ENCODE data around the gene CLIC4.

DNA sequence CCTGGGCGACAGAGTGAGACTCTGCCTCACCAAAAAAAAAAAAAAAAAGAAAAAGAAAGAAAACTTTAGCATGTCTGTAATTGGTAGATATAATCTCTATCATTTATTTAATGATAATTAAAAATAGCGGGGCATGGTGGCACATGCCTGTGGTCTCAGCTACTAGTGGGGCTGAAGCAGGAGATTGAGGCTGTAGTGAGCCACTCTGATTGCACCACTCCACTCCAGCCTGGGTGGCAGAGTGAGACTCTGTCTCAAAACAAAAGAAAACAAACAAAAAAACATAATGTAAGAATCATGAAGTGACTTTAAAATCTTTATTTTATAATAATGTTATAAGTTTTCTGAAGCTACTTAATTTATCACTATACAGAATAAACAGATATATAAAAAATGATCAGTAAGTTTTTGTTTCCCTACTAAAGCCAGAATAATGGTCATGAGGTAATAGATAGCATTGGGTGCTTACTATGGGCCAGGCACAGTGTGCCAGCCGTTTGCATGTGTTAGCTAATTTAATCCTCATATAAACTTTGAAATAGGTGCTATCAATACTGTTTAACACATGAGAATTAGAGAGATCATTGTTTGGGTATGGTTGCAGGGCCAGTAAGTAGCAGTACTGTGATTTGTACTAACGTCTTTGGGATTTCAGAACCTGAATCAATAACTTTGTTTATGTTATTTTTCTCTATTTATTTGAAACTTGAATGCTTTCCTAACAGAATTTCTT, 23.8 kb downstream of the CLIC4 start:
- TF ChIP-seq, protein P1, sequence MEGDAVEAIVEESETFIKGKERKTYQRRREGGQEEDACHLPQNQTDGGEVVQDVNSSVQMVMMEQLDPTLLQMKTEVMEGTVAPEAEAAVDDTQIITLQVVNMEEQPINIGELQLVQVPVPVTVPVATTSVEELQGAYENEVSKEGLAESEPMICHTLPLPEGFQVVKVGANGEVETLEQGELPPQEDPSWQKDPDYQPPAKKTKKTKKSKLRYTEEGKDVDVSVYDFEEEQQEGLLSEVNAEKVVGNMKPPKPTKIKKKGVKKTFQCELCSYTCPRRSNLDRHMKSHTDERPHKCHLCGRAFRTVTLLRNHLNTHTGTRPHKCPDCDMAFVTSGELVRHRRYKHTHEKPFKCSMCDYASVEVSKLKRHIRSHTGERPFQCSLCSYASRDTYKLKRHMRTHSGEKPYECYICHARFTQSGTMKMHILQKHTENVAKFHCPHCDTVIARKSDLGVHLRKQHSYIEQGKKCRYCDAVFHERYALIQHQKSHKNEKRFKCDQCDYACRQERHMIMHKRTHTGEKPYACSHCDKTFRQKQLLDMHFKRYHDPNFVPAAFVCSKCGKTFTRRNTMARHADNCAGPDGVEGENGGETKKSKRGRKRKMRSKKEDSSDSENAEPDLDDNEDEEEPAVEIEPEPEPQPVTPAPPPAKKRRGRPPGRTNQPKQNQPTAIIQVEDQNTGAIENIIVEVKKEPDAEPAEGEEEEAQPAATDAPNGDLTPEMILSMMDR (IDR thresholded peaks at IDR 0.05 in 2 of 3, conservative IDR thresholded peaks at IDR 0.05 in 1 of 3; ENCODE audit: control insufficient read depth in 2 of 3, extremely low read depth in 1 of 3, insufficient read depth in 1 of 3, low read depth in 3 of 3, low read length in 3 of 3): no peak
- TF ChIP-seq EZH2 (IDR thresholded peaks at IDR 0.05; ENCODE audit: borderline replicate concordance, control insufficient read depth, low read depth, low read length) (no peak), SMC3 (IDR thresholded peaks at IDR 0.05; ENCODE audit: borderline replicate concordance, low read length) (no peak), RAD21 (IDR thresholded peaks at IDR 0.05; ENCODE audit: insufficient read depth, low read depth, low read length) (no peak), RUNX3 (IDR thresholded peaks at IDR 0.05; ENCODE audit: low read length) (no peak), SIN3A (IDR thresholded peaks at IDR 0.05; ENCODE audit: low read depth, low read length) (no peak), CEBPB (IDR thresholded peaks at IDR 0.05; ENCODE audit: borderline replicate concordance in 1 of 2, low read depth in 2 of 2, low read length in 2 of 2) (no peak), EP300 (IDR thresholded peaks at IDR 0.05; ENCODE audit: borderline replicate concordance in 1 of 2, control insufficient read depth in 1 of 2, low read depth in 2 of 2, low read length in 2 of 2) (no peak), SP1 (IDR thresholded peaks at IDR 0.05; ENCODE audit: low read depth, low read length) (no peak), TCF7 (IDR thresholded peaks at IDR 0.05; ENCODE audit: borderline replicate concordance) (no peak), ZBED1 (IDR thresholded peaks at IDR 0.05; ENCODE audit: borderline replicate concordance) (no peak), NFXL1 (IDR thresholded peaks at IDR 0.05; ENCODE audit: borderline replicate concordance) (no peak)
- TF ChIP-seq, protein P2, sequence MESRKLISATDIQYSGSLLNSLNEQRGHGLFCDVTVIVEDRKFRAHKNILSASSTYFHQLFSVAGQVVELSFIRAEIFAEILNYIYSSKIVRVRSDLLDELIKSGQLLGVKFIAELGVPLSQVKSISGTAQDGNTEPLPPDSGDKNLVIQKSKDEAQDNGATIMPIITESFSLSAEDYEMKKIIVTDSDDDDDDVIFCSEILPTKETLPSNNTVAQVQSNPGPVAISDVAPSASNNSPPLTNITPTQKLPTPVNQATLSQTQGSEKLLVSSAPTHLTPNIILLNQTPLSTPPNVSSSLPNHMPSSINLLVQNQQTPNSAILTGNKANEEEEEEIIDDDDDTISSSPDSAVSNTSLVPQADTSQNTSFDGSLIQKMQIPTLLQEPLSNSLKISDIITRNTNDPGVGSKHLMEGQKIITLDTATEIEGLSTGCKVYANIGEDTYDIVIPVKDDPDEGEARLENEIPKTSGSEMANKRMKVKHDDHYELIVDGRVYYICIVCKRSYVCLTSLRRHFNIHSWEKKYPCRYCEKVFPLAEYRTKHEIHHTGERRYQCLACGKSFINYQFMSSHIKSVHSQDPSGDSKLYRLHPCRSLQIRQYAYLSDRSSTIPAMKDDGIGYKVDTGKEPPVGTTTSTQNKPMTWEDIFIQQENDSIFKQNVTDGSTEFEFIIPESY (IDR thresholded peaks at IDR 0.05): no peak
- TF ChIP-seq, protein P3, sequence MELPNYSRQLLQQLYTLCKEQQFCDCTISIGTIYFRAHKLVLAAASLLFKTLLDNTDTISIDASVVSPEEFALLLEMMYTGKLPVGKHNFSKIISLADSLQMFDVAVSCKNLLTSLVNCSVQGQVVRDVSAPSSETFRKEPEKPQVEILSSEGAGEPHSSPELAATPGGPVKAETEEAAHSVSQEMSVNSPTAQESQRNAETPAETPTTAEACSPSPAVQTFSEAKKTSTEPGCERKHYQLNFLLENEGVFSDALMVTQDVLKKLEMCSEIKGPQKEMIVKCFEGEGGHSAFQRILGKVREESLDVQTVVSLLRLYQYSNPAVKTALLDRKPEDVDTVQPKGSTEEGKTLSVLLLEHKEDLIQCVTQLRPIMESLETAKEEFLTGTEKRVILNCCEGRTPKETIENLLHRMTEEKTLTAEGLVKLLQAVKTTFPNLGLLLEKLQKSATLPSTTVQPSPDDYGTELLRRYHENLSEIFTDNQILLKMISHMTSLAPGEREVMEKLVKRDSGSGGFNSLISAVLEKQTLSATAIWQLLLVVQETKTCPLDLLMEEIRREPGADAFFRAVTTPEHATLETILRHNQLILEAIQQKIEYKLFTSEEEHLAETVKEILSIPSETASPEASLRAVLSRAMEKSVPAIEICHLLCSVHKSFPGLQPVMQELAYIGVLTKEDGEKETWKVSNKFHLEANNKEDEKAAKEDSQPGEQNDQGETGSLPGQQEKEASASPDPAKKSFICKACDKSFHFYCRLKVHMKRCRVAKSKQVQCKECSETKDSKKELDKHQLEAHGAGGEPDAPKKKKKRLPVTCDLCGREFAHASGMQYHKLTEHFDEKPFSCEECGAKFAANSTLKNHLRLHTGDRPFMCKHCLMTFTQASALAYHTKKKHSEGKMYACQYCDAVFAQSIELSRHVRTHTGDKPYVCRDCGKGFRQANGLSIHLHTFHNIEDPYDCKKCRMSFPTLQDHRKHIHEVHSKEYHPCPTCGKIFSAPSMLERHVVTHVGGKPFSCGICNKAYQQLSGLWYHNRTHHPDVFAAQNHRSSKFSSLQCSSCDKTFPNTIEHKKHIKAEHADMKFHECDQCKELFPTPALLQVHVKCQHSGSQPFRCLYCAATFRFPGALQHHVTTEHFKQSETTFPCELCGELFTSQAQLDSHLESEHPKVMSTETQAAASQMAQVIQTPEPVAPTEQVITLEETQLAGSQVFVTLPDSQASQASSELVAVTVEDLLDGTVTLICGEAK (IDR thresholded peaks at IDR 0.05; ENCODE audit: borderline replicate concordance): no peak
